ENCODE measurements around the gene KIF3C. TPM values are rescaled to one million over a fixed set of nuclear protein-coding genes. Genes with fewer than 3 reads are reported as not detected.

KIF3C gene
- total and polyA plus RNA-seq, 10 of the 15 experiments (the other 5 are each of a cell fraction or from before 2014, with no cell fraction given), result 0.10 to 0.63 (median 0.46) TPM

- TF ChIP-seq PRDM15 (CRISPR knock-in tag; IDR thresholded peaks at IDR 0.05) (no peak), SREBF2 (IDR thresholded peaks at IDR 0.05; ENCODE audit: low read length) (no peak), PML (IDR thresholded peaks at IDR 0.05; ENCODE audit: low read length) (no peak), RCOR1 (conservative IDR thresholded peaks at IDR 0.05; ENCODE audit: low read depth, low read length) (no peak)
Observed at GRCh38 chr2:25922501-25922900, 59.8 kb downstream of the KIF3C start (continued).

GRCh38 chr2:25920786-25921415 lies 61.4 kb downstream of the KIF3C start:
- WGBS (ENCODE audit: insufficient coverage, insufficient replicate concordance, low lambda C conversion rate, missing lambda C conversion rate), result 52% methylated on average over 12 of the region's 12 CpGs
- TF ChIP-seq SMC3 (IDR thresholded peaks at IDR 0.05; ENCODE audit: borderline replicate concordance, low read length) (no peak), EGR1 (IDR thresholded peaks at IDR 0.05; ENCODE audit: borderline replicate concordance in 1 of 2, low read depth in 2 of 2, low read length in 2 of 2) (no peak)
- Histone ChIP-seq H2AFZ (ENCODE audit: control insufficient read depth, low read depth, low read length) (no peak overlapping the region), H3K36me3 (ENCODE audit: control insufficient read depth in 2 of 2, insufficient read depth in 2 of 2, low read length in 1 of 2) (no peaks in the 10 kb centered on the region), H3K4me2 (ENCODE audit: control insufficient read depth, insufficient read depth) (no peak overlapping the region), H4K20me1 (ENCODE audit: control insufficient read depth, insufficient read depth) (no peaks in the 10 kb centered on the region), H3K27ac (ENCODE audit: control insufficient read depth, insufficient read depth) (no peak overlapping the region), H3K27me3 (replicated peaks in 1 of 2; ENCODE audit: control insufficient read depth in 2 of 2, insufficient read depth in 2 of 2, low read length in 1 of 2) (no peaks in the 10 kb centered on the region), H3K4me3 (no peak overlapping the region), H3K9me3 (replicated peaks; ENCODE audit: control insufficient read depth, insufficient read depth, low read length) (no peaks in the 10 kb centered on the region), H3K79me2 (ENCODE audit: control insufficient read depth, insufficient read depth, low read length) (no peaks in the 10 kb centered on the region), H3K4me1 (ENCODE audit: control insufficient read depth, insufficient read depth, low read length) (peaks cover 3% of the 10 kb centered on the region), H3K9ac (ENCODE audit: control insufficient read depth, insufficient read depth, low read length) (no peak overlapping the region)
- ATAC-seq, result no peak
- DNase-seq (ENCODE audit: low read depth, low spot score), result no peak
- FAIRE-seq, result no peak
- no TSS peak for BruUV-seq (replicated peaks)
- CTCF ChIA-PET, result no interaction called here
- POLR2A ChIA-PET, result no interaction called here
- RAD21 ChIA-PET (ENCODE audit: unreplicated experiment), result no interaction called here
- SMC1A ChIA-PET (ENCODE audit: uncharacterized antibody, unreplicated experiment), result no interaction called here
- intact Hi-C loops (cut with micrococcal nuclease; ENCODE audit: unreplicated experiment) (no loop called here), in situ Hi-C loops (cut with MboI) (no loop called here)

Data from GM12878 (cell line).